OCI-LY7 (cell line): ENCODE measurements around the gene VPS13D. TPM values are rescaled to one million over a fixed set of nuclear protein-coding genes. Genes with fewer than 3 reads are reported as not detected.

ENCODE experiments used
- BruUV-seq: library from RNA; stranded (reverse); fragments of 400-500 nt; replicated peaks from 2 replicates; lab custom pipeline; 2021; lab: Mats Ljungman, UMichigan
- CTCF ChIA-PET: fragments of 300-600 bp; sonication (Branson Sonifier 250); formaldehyde crosslinking; loops from one replicate; lab custom pipeline; 2022; ENCODE audit warnings: antibody characterized with exemption; ENCODE audit not compliant: unreplicated experiment; lab: Charles Lee
- POLR2A ChIA-PET: fragments of 300-600 bp; sonication (Branson Sonifier 250); formaldehyde crosslinking; loops from one replicate; lab custom pipeline; 2022; ENCODE audit warnings: antibody characterized with exemption; lab: Charles Lee
- DNase-seq: peaks from one replicate; pipeline ENCODE4 v3.0.0-alpha.2; 2015; ENCODE audit warnings: low spot score
- H2AFZ ChIP-seq: fragments of 200-600 bp; sonication (generic), shearing (Covaris generic); 2 replicates; pipeline ENCODE4 v1.6.1; 2014; ENCODE audit warnings: mild to moderate bottlenecking, antibody characterized with exemption, low read length, moderate library complexity
- H3K27ac ChIP-seq: fragments of 200-600 bp; sonication (generic); 2 replicates; pipeline ENCODE4 v1.5.1; 2014; ENCODE audit warnings: mixed run types, low read depth, mild to moderate bottlenecking, moderate library complexity, low read length, inconsistent platforms; ENCODE audit not compliant: poor library complexity, severe bottlenecking
- H3K36me3 ChIP-seq: fragments of 200-600 bp; sonication (generic); 2 replicates; pipeline ENCODE4 v1.6.1; 2014; ENCODE audit warnings: mild to moderate bottlenecking, antibody characterized with exemption, low read length, moderate library complexity, mixed read lengths; ENCODE audit not compliant: insufficient read depth
- H3K4me1 ChIP-seq: fragments of 200-600 bp; sonication (generic); 2 replicates; pipeline ENCODE4 v1.5.1; 2014; ENCODE audit warnings: mild to moderate bottlenecking, low read length; ENCODE audit not compliant: insufficient read depth, poor library complexity, severe bottlenecking
- H3K4me2 ChIP-seq: fragments of 200-600 bp; sonication (generic); 2 replicates; pipeline ENCODE4 v1.6.1; 2014; ENCODE audit warnings: mild to moderate bottlenecking, low read length
- H3K4me3 ChIP-seq: fragments of 200-600 bp; sonication (generic); 2 replicates; pipeline ENCODE4 v1.5.1; 2014; ENCODE audit warnings: mild to moderate bottlenecking, low read depth, low read length; ENCODE audit not compliant: poor library complexity, severe bottlenecking
- H3K79me2 ChIP-seq: fragments of 200-600 bp; sonication (generic); 2 replicates; pipeline ENCODE4 v1.6.1; 2016; ENCODE audit warnings: low read depth, mild to moderate bottlenecking, low read length, moderate library complexity, mixed read lengths; ENCODE audit not compliant: insufficient read depth
- H3K9me2 ChIP-seq: fragments of 200-600 bp; sonication (generic); 2 replicates; pipeline ENCODE4 v1.6.1; 2016; ENCODE audit warnings: mild to moderate bottlenecking, low read length, mixed read lengths; ENCODE audit not compliant: insufficient read depth
- H3K9me3 ChIP-seq: fragments of 200-600 bp; sonication (generic); 2 replicates; pipeline ENCODE4 v1.6.1; 2014; ENCODE audit warnings: mild to moderate bottlenecking, mixed run types, low read length, mixed read lengths
- H4K20me1 ChIP-seq: fragments of 200-600 bp; sonication (generic); 2 replicates; pipeline ENCODE4 v1.6.1; 2014; ENCODE audit warnings: mild to moderate bottlenecking, antibody characterized with exemption, low read length, moderate library complexity, mixed read lengths; ENCODE audit not compliant: insufficient read depth
- EZH2phosphoT487 ChIP-seq: fragments of 200-600 bp; sonication (generic); IDR thresholded peaks from 2 replicates; pipeline ENCODE4 v1.6.1; 2018; ENCODE audit warnings: low read depth, borderline replicate concordance, mild to moderate bottlenecking, mixed run types, antibody characterized with exemption, low read length, moderate library complexity, mixed read lengths
- intact Hi-C: fragments of 100-400 bp; cut with micrococcal nuclease; formaldehyde crosslinking; loops from one replicate; pipeline ENCODE4 v1.10.0; 2022; ENCODE audit not compliant: unreplicated experiment
- total RNA-seq, 2 experiments: library from RNA; depleted of rRNA in 1 of 2; stranded (reverse); fragments of >200 nt in 1 of 2; shearing (Covaris generic) in 1 of 2; gene quantifications; 2 replicates each; pipeline ENCODE4 v1.2.3, GENCODE V29; 2014 to 2022
- TF ChIP-seq, protein P1 (sequence below): fragments of 200-600 bp; sonication (generic); conservative IDR thresholded peaks from 2 replicates; pipeline ENCODE4 v1.5.1; 2014; ENCODE audit warnings: mild to moderate bottlenecking, antibody characterized with exemption, low read length, moderate library complexity, mixed read lengths

The VPS13D gene
- total RNA-seq, 2 experiments from 2014 or later, result 23.9 to 39.2 TPM

DNA sequence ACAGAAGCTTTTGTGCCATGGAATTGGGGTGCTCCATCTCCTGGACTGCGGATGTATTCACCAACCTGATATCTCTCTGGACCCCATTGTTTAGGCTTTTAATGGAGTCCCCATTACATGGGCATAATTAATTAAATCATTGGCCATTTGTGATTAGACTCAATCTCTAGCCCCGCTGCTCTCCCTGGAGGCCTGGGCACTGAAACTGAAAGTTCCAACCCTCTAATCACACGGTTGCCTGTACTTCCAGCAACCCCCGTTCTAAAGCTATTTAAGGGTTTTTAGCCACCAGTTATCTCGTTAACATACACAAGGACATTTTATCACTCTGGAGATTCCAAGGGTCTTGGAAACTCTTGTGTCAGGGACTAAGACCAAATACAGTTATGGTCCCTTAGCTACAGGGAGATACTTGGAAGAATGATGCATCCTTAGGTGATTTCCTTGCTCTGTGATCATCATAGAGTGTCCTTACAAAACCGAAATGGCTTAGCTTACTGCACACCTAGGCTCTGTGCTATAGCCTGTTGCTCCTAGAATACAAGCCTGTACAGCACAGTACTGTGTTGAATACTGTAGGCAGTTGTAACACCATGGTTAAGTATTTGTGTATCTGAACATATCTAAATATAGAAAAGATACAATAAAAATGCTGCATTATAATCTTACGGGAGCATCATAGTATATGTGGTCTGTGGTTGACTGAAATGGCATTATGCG is 71.8 kb downstream of the VPS13D start:
- no peak for DNase-seq
- H3K4me1 ChIP-seq, result no peaks in the 10 kb centered on the region
- CTCF ChIA-PET, result interaction anchor here (0.7 kb wide), 1 partner anchor 11 kb away, joined by 3 read pairs; no protein-coding TSS in a partner anchor
- no peaks in the 10 kb centered on the region for H3K9me2 ChIP-seq
- H4K20me1 ChIP-seq, result no peaks in the 10 kb centered on the region
- no peak overlapping the region for H3K27ac ChIP-seq
- no TSS peak for BruUV-seq
- no peak overlapping the region for H3K4me2 ChIP-seq
- POLR2A ChIA-PET, result interaction anchor here (0.6 to 1.4 kb wide), 3 partner anchors 44 to 316 kb away, joined by 3 to 4 read pairs (median 3); partner anchors contain the start of gene DHRS3
- H3K4me3 ChIP-seq, result no peak overlapping the region
- TF ChIP-seq EZH2phosphoT487, result no peak
- TF ChIP-seq, protein P1, sequence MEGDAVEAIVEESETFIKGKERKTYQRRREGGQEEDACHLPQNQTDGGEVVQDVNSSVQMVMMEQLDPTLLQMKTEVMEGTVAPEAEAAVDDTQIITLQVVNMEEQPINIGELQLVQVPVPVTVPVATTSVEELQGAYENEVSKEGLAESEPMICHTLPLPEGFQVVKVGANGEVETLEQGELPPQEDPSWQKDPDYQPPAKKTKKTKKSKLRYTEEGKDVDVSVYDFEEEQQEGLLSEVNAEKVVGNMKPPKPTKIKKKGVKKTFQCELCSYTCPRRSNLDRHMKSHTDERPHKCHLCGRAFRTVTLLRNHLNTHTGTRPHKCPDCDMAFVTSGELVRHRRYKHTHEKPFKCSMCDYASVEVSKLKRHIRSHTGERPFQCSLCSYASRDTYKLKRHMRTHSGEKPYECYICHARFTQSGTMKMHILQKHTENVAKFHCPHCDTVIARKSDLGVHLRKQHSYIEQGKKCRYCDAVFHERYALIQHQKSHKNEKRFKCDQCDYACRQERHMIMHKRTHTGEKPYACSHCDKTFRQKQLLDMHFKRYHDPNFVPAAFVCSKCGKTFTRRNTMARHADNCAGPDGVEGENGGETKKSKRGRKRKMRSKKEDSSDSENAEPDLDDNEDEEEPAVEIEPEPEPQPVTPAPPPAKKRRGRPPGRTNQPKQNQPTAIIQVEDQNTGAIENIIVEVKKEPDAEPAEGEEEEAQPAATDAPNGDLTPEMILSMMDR, result no peak
- peaks cover 79% of the 10 kb centered on the region for H3K36me3 ChIP-seq
- no peak overlapping the region for H2AFZ ChIP-seq
- H3K79me2 ChIP-seq, result no peaks in the 10 kb centered on the region
- no peaks in the 10 kb centered on the region for H3K9me3 ChIP-seq
- intact Hi-C loops, result no loop called here

GRCh38 chr1:12302798-12303447 is 73.1 kb downstream of the VPS13D start:
- Histone ChIP-seq H3K9me2 (no peaks in the 10 kb centered on the region), H3K79me2 (no peaks in the 10 kb centered on the region), H3K4me3 (no peak overlapping the region), H4K20me1 (no peaks in the 10 kb centered on the region), H3K36me3 (peaks cover 85% of the 10 kb centered on the region), H3K27ac (no peak overlapping the region), H3K9me3 (no peaks in the 10 kb centered on the region), H2AFZ (no peak overlapping the region), H3K4me1 (no peaks in the 10 kb centered on the region), H3K4me2 (no peak overlapping the region)
- no TSS peak for BruUV-seq
- intact Hi-C loops, result no loop called here
- TF ChIP-seq, protein P1, result no peak
- no peak for TF ChIP-seq EZH2phosphoT487
- ChIA-PET POLR2A (no interaction called here), CTCF (no interaction called here)
- DNase-seq, result no peak

DNA sequence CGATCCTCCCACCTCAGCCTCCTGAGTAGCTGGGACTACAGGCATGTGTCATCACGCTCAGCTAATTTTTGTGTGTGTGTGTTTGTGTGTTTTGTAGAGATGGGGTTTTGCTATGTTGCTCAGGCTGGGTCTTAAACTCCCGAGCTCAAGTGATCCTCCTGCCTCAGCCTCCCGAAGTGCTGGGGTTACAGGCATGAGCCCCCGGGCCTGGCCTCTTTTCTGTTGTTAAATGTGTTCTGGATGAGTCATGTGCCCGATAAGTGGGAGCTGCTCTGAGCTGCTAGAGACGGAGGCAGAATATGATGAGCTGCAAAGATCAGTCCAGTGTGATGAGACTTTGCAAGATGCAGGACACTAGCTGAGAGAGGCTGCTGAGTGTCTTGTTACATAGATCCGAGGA is 75.5 kb downstream of the VPS13D start:
- H3K9me3 ChIP-seq, result no peaks in the 10 kb centered on the region
- BruUV-seq, result no TSS peak
- CTCF ChIA-PET, result no interaction called here
- DNase-seq, result no peak
- H3K4me3 ChIP-seq, result no peak overlapping the region
- H3K4me1 ChIP-seq, result no peaks in the 10 kb centered on the region
- intact Hi-C loops, result no loop called here
- H3K4me2 ChIP-seq, result no peak overlapping the region
- H3K79me2 ChIP-seq, result no peaks in the 10 kb centered on the region
- POLR2A ChIA-PET, result no interaction called here
- no peak overlapping the region for H2AFZ ChIP-seq
- H3K9me2 ChIP-seq, result no peaks in the 10 kb centered on the region
- no peak overlapping the region for H3K27ac ChIP-seq
- no peaks in the 10 kb centered on the region for H4K20me1 ChIP-seq
- TF ChIP-seq EZH2phosphoT487, result no peak
- TF ChIP-seq, protein P1, result no peak
- peaks cover 89% of the 10 kb centered on the region for H3K36me3 ChIP-seq
